ENCODE data around the gene KRTAP4-5. TPM values are rescaled to one million over a fixed set of nuclear protein-coding genes. Genes with fewer than 3 reads are reported as not detected.
"Not testable (repeated sequence)": the region's sequence is repeated elsewhere in the genome, so short reads cannot be mapped to it uniquely, and the experiment has no call there.

Gene KRTAP4-5
- total and polyA plus RNA-seq, 3 donors from 2014 or later, result not detected

DNA sequence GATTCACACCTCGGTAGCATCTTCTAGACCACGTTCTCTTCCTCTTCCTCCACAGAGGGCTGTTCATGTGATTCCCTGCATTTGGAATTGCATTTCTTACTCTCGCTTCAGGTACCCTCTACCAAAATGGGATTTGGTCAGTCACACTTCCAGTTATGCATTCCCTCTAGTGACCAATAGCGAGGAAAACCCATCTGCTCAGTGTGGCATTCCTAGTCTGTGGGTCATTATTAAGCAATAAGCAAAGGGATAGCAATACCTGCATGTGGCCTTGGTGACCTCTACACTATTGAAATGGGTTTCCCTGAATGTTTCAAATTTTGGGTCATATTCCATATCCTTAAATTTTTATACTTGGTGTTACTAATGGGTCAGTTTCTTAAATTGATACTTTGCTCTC lies 401 bp upstream of the KRTAP4-5 start:
- no peaks in the 10 kb centered on the region for H3K36me3 ChIP-seq (ENCODE audit: low read depth, missing control alignments)
- no peaks in the 10 kb centered on the region for H3K27me3 ChIP-seq
- H3K4me3 ChIP-seq, result no peak overlapping the region
- H3K4me1 ChIP-seq, result no peaks in the 10 kb centered on the region
- TF ChIP-seq, protein P1, sequence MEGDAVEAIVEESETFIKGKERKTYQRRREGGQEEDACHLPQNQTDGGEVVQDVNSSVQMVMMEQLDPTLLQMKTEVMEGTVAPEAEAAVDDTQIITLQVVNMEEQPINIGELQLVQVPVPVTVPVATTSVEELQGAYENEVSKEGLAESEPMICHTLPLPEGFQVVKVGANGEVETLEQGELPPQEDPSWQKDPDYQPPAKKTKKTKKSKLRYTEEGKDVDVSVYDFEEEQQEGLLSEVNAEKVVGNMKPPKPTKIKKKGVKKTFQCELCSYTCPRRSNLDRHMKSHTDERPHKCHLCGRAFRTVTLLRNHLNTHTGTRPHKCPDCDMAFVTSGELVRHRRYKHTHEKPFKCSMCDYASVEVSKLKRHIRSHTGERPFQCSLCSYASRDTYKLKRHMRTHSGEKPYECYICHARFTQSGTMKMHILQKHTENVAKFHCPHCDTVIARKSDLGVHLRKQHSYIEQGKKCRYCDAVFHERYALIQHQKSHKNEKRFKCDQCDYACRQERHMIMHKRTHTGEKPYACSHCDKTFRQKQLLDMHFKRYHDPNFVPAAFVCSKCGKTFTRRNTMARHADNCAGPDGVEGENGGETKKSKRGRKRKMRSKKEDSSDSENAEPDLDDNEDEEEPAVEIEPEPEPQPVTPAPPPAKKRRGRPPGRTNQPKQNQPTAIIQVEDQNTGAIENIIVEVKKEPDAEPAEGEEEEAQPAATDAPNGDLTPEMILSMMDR (IDR thresholded peaks at IDR 0.05), result no peak
- no peak for TF ChIP-seq POLR2A (IDR thresholded peaks at IDR 0.05)
- 83 to 91% methylated on average over 4 of the region's 4 CpGs for WGBS, 2 donors
- no peak overlapping the region for H3K27ac ChIP-seq
- H3K9me3 ChIP-seq, result no peaks in the 10 kb centered on the region
- DNase-seq, result no peak
- intact Hi-C loops (cut with DNase I; ENCODE audit: low total_unique reads), result no loop called here

DNA sequence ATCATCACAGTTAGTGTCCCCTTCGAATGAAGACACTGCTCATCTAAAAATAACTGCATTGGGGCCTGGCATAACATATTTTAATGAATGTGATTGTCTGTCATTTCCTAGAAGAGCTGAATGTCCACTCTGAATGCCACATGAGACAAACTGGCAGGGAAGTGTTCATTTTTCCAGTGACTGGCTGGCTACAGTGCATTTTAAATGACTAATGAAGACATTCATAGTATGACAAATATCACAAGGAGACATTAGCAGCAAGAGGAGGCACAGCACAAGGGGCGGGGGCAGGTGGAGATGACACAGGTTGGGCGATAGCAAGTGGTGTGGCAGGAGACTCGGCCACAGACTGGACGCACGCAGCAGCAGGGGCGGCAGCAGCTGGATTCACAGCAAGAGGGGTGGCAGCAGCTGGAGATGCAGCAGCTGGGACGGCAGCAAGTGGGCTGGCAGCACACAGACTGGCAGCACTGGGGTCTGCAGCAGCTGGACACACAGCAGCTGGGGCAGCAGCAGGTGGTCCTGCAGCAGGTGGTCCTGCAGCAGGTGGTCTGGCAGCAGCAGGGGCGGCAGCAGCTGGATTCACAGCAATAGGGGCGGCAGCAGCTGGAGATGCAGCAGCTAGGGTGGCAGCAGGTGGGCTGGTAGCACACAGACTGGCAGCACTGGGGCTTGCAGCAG lies 514 bp downstream of the KRTAP4-5 start:
- H3K27me3 ChIP-seq, result not testable (repeated sequence)

DNA sequence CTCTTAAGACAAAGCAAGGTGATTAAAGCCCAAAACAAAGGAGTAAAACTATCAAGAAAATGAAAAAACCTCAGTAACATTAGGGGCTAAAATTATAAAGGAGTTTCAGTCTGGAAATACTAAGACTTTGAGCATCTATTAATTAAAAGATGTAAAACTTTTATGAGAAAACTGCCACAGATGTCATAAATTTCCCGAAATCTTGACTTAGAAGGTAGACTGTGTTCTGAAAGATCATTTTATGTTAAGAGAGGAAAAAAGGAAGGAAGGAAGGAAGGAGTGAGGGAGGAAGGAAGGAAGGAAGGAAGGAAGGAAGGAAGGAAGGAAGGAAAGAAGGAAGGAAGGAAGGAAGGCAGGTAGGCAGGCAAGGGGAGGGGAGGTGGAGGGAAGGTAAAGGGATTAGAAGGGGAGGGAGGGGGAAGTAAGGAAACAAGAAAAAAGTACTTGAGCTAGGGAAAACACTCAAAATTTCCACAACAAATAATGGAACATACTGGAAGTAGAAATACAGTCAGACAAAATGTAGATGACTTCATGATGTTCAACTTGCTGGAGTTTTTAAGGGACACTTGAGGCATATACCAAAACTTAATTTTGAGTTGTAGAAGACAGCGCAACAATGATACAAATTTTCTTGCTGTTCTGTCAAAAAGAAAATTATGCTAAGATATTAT lies 2.0 kb downstream of the KRTAP4-5 start:
- no peak for DNase-seq
- Histone ChIP-seq H3K27me3 (no peaks in the 10 kb centered on the region), H3K4me3 (no peak overlapping the region), H3K36me3 (ENCODE audit: low read depth, missing control alignments) (no peaks in the 10 kb centered on the region), H3K4me1 (no peaks in the 10 kb centered on the region), H3K27ac (no peak overlapping the region), H3K9me3 (no peaks in the 10 kb centered on the region)
- TF ChIP-seq, protein P1 (IDR thresholded peaks at IDR 0.05), result no peak
- TF ChIP-seq POLR2A (IDR thresholded peaks at IDR 0.05), result no peak
- 93% methylated on average over 2 of the region's 2 CpGs for WGBS, 2 donors
- intact Hi-C loops (cut with DNase I; ENCODE audit: low total_unique reads), result no loop called here

More for the DNA sequence above, 514 bp downstream of the KRTAP4-5 start:
- H3K27ac ChIP-seq; intact Hi-C loops (cut with DNase I; ENCODE audit: low total_unique reads); DNase-seq; H3K4me1 ChIP-seq; H3K9me3 ChIP-seq; H3K4me3 ChIP-seq; H3K36me3 ChIP-seq (ENCODE audit: low read depth, missing control alignments): not testable (repeated sequence)
- 85 to 88% methylated on average over 10 of the region's 10 CpGs for WGBS, 2 donors

DNA sequence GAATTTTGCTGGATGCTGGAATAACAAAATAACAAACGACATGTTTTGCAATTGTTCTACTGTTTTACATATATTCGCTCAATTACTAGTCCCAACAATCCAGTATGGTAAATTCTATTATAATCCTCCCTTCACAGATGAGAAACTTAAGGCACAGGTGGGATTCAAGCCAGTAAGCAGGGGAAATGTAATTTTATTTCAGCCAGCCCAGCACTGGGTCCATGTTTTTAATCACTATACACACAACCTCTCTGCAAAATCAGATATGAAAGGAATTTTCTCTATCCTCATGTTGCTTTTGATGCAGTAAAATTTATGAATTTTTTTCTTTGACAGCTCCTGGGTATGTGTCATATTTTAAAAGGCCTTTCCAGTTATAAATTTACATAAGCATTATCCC lies 4.4 kb downstream of the KRTAP4-5 start:
- Histone ChIP-seq H3K4me3 (no peak overlapping the region), H3K27ac (no peak overlapping the region), H3K4me1 (no peaks in the 10 kb centered on the region), H3K27me3 (no peaks in the 10 kb centered on the region), H3K36me3 (ENCODE audit: low read depth, missing control alignments) (no peaks in the 10 kb centered on the region), H3K9me3 (no peaks in the 10 kb centered on the region)
- 89 to 90% methylated on average over 2 of the region's 2 CpGs for WGBS, 2 donors
- TF ChIP-seq, protein P1 (IDR thresholded peaks at IDR 0.05), result no peak
- TF ChIP-seq POLR2A (IDR thresholded peaks at IDR 0.05), result no peak
- intact Hi-C loops (cut with DNase I; ENCODE audit: low total_unique reads), result no loop called here
- no peak for DNase-seq

DNA sequence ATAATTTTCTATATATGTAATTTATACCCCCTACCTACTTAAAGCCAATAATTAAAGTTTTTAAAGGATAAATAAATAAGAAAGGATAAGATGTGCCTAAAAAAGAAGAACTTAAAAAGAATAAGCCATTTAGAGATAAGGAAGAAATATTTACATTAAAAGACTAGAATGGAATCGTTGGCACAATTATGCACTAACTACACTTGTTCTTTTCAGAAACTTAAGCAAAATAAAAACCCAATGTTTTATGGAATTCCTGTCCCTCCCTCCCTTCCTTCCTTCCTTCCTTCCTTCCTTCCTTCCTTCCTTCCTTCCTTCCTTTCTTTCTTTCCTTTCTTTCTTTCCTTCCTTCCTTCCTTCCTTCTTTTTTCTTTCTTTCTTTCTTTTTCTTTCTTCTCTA lies 4.8 kb downstream of the KRTAP4-5 start:
- WGBS, 2 donors, result 84 to 93% methylated on average over 1 of the region's 1 CpG
- no peaks in the 10 kb centered on the region for H3K4me1 ChIP-seq
- TF ChIP-seq, protein P1 (IDR thresholded peaks at IDR 0.05), result no peak
- TF ChIP-seq POLR2A (IDR thresholded peaks at IDR 0.05), result no peak

More for the DNA sequence above, 4.8 kb downstream of the KRTAP4-5 start:
- Histone ChIP-seq H3K9me3 (no peaks in the 10 kb centered on the region), H3K27ac (no peak overlapping the region), H3K36me3 (ENCODE audit: low read depth, missing control alignments) (no peaks in the 10 kb centered on the region), H3K27me3 (no peaks in the 10 kb centered on the region), H3K4me3 (no peak overlapping the region)
- intact Hi-C loops (cut with DNase I; ENCODE audit: low total_unique reads), result no loop called here
- no peak for DNase-seq

Measured in testis (tissue), 3 donors.